ENCODE measurements around the gene ETV3.

The ETV3 gene

GRCh38 chr1:157158967-157159366, 20.8 kb upstream of the ETV3 start:
- no peak for DNase-seq

DNA sequence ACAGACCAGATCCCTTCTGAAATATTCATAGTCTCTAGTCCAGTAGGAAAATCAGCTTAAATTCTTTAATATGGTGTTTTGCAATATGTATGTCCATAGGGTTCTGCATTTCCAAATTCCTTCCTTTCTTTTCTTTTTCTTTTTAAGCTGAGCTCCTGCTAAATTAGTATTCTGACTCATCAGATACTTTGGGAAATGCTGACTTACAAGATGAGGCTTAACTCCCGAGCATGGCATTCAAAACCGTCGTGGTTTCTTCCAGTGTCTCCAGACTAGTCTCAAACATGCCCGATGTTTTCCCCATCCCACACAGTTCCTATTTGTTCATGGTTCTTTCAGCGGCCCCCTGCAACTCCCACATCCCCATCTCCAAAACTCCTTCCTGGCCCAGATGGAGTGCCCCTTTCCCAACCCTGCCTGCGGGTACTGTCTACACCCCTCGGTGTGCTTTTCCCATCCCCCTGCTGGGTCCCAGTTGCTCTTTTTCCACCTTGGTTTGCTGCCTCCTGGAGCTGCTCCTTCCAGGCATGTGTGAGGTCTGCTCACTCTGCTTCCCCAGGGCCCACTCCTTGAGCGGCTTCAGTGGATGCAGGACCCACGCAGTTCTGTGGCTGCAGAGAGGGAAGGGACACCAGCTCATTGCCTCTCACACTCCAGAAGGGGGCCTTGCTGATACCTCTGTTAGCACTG, 19.5 kb upstream of the ETV3 start:
- no peak for DNase-seq

DNA sequence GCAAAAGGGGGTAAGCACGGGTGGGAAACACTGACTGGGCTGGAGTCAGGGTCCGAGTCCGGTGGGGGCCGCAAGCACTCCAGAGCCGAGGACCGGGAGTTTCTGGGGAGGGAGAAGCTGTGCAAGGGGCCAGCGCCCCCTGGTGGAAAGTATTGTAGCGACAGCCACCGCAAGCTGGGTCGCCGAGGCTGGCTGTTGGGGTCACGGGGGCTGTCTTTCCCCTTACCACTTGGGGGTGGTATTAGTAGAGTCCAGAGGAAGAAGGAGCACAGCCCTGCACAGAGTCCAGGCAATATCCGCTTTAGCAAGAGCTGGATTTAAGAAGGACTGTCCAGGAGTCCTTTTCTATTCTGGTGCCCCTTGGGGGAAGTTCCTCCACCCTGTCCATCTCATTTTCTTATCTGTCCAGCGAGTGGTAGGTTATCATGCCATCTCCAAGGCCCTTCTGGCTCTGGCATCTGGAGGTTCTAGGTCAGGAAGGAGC, 17.9 kb upstream of the ETV3 start:
- peak; percentile 84 for DNase-seq

GRCh38 chr1:157155658-157156057, 17.5 kb upstream of the ETV3 start:
- no peak for DNase-seq

DNA sequence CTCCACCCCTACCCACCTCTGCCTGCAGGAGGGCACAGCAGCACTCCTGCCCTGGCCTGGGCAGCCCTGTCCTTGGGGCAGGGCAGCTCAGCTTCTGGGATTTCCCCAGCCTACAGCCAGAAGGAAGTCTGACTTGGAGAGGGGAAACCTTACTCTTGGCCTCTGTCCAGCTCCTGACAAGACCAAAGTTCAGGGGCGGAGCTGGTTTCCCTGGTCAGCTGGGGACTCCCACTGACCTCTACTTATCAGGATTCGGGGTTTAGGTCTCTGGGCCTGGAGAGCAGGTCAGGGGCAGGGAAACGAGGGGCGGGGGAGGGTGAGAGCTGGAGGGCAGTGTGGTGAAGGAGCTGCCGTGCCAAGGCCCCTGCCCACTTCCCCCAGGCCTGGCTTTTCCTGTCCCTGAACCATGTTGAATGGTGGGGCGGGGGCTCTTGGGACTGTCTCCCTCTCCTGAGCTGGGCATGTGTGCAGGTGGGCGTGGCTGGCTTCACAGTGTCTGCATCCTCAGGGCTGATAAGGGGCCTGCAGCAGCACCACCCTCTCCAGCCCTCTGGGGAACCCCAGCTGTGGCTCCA, 16.8 kb upstream of the ETV3 start:
- DNase-seq: no peak

GRCh38 chr1:157154291-157154690, 16.1 kb upstream of the ETV3 start:
- no peak for DNase-seq

- no peak for DNase-seq
These were observed 15.6 kb upstream of the ETV3 start for GRCh38 chr1:157153746-157154145.

DNA sequence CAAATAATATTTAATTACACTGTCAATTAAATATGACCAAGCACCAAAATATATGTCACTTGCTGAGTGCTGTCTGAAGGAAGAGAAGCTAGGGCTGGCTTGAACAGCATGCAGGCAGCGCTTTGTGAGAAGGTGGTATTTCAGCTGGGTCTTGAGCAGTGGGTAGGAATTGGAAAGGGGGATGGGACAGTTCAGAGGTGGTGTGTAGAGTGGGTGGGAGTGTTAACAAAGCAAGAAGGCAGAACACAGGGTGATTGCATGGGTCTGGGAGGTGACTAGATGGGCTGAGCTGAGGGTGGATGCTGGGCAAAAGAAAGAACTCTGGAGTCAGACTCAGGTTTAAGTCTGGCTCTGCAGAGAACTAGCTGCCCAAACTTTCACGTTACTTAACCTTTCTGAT, 14.3 kb upstream of the ETV3 start:
- no peak for DNase-seq

DNA sequence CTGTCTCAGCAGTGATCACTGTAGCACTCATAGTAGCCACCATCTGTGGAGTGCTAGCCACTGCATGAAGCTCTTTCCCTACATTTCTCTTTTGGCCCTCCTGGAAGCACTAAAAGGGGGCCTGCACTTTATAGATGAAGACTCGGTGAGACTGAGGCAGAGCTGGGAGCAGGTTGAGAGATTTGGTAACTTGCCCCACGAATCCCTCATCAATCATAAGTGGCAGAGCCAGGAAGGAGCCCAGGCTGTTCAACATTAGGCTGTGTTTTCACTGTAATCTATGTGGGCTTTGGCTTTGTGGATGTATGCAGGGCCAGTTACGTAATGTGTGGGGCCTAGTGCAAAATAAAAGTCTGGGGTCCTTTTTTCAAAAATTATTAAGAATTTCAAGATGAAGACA, 13.3 kb upstream of the ETV3 start:
- DNase-seq: no peak

GRCh38 chr1:157151073-157151472, 12.9 kb upstream of the ETV3 start:
- DNase-seq: no peak

- DNase-seq: no peak
These were observed 12.4 kb upstream of the ETV3 start for GRCh38 chr1:157150631-157151030.

DNA sequence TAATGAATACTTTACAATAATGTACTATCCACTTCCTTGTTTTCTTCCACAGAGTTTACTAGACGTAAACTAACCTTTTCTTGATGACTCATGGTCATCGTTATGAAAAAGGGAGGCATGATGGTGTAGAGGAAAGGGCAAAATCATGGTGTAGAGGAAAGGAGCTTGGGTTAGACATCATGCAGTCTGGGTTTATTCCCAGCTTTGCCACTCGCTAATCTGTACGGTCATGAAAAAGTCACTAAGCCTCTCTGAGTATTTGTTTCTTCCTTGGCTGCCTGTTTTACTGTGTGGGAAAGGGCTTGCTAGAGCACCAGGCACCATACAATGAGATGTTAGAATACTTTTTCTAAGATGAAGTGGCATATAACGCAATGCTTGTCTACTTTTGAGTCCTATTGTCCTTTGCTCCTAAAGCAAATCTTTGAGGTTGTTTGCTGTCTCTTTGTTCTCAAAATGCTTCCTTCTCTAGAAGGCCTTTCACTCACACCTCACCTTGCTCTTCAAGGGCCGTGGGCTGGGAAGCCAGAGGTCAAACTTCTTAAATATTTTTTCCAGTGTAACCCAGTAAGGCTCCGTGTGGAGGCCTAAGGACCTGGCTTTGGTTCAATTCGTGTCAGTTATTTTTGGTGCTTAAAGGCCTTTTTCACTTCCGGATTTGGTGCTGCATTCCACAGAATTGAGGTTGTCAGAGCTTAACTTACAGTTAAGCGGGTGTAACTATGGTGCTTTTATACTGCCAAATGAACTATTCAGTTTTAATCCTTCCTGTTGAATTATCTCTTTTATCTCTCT, 9.9 kb upstream of the ETV3 start:
- DNase-seq: no peak

DNA sequence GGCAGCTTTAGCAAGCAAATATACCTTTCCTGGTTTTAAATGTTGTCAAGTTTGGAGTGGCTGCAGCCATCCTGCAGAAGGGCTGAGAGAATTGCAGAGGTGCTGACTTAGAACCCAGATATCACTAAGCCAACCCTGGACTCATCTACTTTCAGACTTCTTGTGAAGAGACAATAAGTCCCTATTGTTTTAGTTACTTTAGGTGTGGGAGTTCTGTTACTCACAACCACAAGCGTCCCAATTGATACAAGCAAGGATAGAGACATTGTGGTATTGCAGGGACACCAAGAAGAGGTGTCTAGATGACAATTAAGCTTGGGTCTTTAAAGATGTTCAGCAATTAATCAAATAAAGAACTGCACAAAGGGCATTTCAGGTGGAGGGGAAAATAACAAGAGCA, 8.8 kb upstream of the ETV3 start:
- DNase-seq: no peak

DNA sequence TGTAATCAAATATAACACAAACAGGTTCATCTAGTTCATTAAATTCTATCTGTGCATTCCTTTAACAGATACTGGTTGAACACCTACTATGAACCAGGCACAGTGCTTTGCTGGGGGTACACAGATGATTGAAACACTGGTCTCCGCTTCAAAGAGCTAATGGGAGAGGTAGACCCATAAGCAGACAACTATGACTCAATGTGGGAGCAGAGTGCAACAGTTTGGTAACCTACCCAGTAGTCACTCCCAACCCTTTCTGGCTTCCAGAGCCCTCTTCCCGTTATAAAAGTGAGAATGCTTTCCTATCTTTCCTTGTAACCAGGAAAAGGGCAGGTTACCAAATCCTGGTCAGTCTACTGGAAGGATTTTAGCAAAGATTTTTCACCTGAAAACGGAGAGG, 8.0 kb upstream of the ETV3 start:
- DNase-seq: no peak

DNA sequence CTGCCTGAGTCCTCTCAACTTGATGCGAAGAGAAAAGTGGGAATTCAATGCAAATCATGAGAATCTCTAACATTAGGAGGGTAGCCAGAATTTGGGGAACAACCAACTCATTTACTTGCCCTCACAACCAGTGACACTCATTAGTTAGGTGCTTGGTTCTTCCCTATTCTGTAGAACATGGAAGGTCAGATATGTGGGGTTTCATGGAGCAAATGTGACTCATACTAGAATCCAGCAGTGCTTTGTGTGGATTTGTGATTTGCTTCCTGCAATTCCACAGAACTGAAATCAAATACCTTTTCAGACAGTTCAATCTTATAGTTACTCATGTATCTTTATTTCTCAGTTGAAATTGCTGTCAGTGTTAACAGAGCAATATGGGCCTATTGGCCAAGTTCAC, 6.9 kb upstream of the ETV3 start:
- no peak for DNase-seq

DNA sequence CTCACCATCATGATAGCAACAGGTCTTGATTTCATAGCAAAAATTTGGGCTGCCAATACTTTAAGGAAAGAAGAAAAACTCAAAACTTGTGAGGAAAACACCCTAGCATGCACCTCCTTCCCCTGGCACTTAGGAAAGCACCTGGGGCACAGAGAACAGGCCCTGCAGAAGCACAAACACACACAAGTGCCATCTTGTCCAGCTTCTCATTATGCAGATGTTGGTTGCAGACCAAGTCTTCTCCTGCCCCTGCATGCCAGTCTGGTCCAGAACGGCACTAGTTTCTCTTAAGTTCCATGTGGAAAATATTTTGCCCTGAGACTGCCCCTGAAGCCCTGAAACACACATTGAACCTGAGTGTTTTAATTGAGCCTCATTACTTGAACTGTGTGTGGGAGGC, 6.3 kb upstream of the ETV3 start:
- DNase-seq: no peak

DNA sequence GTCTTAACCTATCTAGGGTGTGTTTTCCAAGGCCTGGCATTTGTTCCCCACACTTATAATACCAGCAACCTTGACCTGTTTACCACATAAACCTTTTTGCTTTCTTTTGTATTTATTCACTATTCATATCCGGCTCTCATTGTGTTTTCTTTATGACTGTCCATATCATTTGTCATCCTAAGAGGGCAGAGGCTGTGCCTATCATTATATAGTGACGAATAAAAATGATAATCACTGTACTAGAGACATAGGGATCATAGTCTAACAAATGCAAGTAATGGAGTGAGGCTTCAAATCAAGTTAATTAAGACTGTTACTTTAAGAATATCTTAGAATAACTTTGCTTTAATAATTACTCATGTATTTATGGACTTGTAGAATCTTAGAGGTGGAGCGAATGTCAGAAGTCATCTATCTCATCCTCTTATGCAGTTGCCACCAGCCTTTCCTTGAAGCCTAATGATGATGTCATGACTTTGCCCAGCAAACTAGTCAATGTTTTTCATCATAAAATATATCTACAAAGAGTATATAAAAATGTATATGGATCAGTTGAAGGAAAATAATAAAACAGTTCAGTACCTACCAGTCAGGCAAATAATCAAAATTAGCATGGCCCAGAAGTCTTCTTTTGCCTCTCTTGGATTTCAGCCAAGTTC, 4.7 kb upstream of the ETV3 start:
- DNase-seq: no peak

DNA sequence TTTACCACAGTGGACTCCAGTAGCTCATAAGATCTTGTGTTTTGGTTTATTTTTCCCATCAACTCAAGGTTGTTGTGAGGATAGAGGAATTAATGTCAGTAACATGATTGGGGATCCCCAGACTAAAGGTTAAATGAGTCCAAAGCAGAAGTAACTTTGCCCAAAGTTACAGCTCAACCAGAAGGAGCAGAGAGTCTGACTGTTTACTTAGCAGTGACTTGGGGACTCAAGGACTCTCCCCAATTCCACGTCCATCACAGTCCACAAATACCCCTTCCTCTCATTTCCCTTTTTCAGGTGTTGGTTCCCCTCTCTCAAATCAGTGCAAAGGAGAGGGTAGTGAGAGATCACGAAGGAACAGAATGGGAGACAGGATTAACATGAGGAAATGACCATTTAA, 4.0 kb upstream of the ETV3 start:
- DNase-seq: no peak

GRCh38 chr1:157141212-157141855, 3.1 kb upstream of the ETV3 start:
- no peak for DNase-seq

GRCh38 chr1:157140063-157140588, 1.9 kb upstream of the ETV3 start:
- DNase-seq: peak; percentile 45

- DNase-seq: no peak
These were observed 989 bp upstream of the ETV3 start for GRCh38 chr1:157139052-157139715.
